Suprapubic skin (tissue), 4 donors: ENCODE measurements around the gene IRX1. TPM values are rescaled to one million over a fixed set of nuclear protein-coding genes. Genes with fewer than 3 reads are reported as not detected.

Experiments used
- DNase-seq, 2 donors: peaks; one replicate each; pipeline ENCODE4 v3.0.0-alpha.2; 2019; ENCODE audit warnings: low spot score in 2 of 2
- H3K27ac ChIP-seq: fragments of 200-600 bp; sonication (generic); one replicate; pipeline ENCODE4 v1.5.1; 2019
- H3K27me3 ChIP-seq: fragments of 200-600 bp; sonication (generic); one replicate; pipeline ENCODE4 v1.5.1; 2019
- H3K36me3 ChIP-seq: fragments of 200-600 bp; sonication (generic); one replicate; pipeline ENCODE4 v1.5.1; 2019
- H3K4me1 ChIP-seq: fragments of 200-600 bp; sonication (generic); one replicate; pipeline ENCODE4 v1.5.1; 2019
- H3K4me3 ChIP-seq: fragments of 200-600 bp; sonication (generic); one replicate; pipeline ENCODE4 v1.5.1; 2019; ENCODE audit warnings: mild to moderate bottlenecking
- H3K9me3 ChIP-seq: fragments of 200-600 bp; sonication (generic); one replicate; pipeline ENCODE4 v1.5.1; 2019
- CTCF ChIP-seq, 2 donors: fragments of 200-600 bp in 1 of 2; fragments of 450-650 bp in 1 of 2; sonication (generic) in 1 of 2; IDR thresholded peaks; one replicate each; pipeline ENCODE4 v1.5.1; 2016 to 2019; ENCODE audit warnings: antibody characterized with exemption in 2 of 2, mild to moderate bottlenecking in 1 of 2, moderate library complexity in 1 of 2
- EP300 ChIP-seq: sonication (generic); formaldehyde crosslinking; IDR thresholded peaks from one replicate; pipeline ENCODE4 v1.6.1; 2017; ENCODE audit warnings: antibody characterized with exemption
- POLR2A ChIP-seq, 2 donors: fragments of 450-650 bp; IDR thresholded peaks; one replicate each; pipeline ENCODE4 v1.6.1; 2017; ENCODE audit warnings: antibody characterized with exemption in 2 of 2, mild to moderate bottlenecking in 2 of 2, moderate library complexity in 2 of 2
- POLR2AphosphoS5 ChIP-seq, 3 donors: sonication (generic); formaldehyde crosslinking; IDR thresholded peaks; one replicate each; pipeline ENCODE4 v1.6.1; 2017; ENCODE audit warnings: antibody characterized with exemption in 3 of 3
- WGBS: methylation state at CpG from one replicate; pipeline ENCODE4 v1.1.5; 2018; 5-methylcytosine and 5-hydroxymethylcytosine counted together
- total RNA-seq, 4 donors: library from RNA; depleted of rRNA; stranded (reverse); fragments of >200 nt; gene quantifications; one replicate each; pipeline ENCODE4 v1.1.0, GENCODE V29; 2016

IRX1 gene
- total RNA-seq, 4 donors from 2014 or later: 4.2 to 7.9 (median 6.3) TPM

DNA sequence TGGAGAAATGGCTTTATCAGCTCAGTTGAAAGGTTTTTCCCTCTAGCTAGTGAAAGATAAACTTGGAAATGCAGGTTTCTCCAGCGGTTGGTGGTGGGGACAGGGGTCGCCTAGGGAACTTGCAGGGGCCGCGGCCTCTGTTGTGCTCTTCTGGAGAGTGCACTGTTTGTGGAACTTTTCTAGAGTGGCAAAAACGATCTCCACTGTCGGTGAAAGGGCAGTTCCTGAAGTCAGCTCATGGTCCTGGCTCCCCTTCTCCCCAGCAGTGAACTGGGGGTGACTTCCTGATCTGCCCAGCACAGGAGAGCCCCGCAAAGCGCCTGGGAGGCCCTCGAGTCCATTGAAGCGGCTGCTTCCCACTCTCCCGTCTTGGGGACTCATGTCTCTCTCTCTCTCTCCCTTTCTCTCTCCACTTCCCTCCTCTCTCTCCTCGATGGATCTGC is 3.2 kb downstream of the IRX1 start:
- no peak for DNase-seq
- 48% methylated on average over 12 of the region's 12 CpGs for WGBS
- no peak for TF ChIP-seq POLR2A (IDR thresholded peaks at IDR 0.05)
- no peak for TF ChIP-seq POLR2AphosphoS5 (IDR thresholded peaks at IDR 0.05)
- no peak for TF ChIP-seq EP300
- no peak for TF ChIP-seq CTCF (IDR thresholded peaks at IDR 0.05)
- Histone ChIP-seq H3K4me3 (peak overlapping the region; percentile 60), H3K27me3 (peaks cover 76% of the 10 kb centered on the region), H3K36me3 (peaks cover 2% of the 10 kb centered on the region), H3K9me3 (no peaks in the 10 kb centered on the region), H3K27ac (peak overlapping the region; percentile 88), H3K4me1 (peaks cover 50% of the 10 kb centered on the region)

DNA sequence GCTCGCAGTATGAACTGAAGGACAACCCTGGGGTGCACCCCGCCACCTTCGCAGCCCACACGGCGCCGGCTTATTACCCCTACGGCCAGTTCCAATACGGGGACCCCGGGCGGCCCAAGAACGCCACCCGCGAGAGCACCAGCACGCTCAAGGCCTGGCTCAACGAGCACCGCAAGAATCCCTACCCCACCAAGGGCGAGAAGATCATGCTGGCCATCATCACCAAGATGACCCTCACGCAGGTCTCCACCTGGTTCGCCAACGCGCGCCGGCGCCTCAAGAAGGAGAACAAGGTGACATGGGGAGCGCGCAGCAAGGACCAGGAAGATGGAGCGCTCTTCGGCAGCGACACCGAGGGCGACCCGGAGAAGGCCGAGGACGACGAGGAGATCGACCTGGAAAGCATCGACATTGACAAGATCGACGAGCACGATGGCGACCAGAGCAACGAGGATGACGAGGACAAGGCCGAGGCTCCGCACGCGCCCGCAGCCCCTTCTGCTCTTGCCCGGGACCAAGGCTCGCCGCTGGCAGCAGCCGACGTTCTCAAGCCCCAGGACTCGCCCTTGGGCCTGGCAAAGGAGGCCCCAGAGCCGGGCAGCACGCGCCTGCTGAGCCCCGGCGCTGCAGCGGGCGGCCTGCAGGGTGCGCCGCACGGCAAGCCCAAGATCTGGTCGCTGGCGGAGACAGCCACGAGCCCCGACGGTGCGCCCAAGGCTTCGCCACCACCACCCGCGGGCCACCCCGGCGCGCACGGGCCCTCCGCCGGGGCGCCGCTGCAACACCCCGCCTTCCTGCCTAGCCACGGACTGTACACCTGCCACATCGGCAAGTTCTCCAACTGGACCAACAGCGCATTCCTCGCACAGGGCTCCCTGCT is 3.8 kb downstream of the IRX1 start:
- WGBS: 61% methylated on average over 48 of the region's 86 CpGs
- peaks cover 43% of the 10 kb centered on the region for H3K4me1 ChIP-seq

DNA sequence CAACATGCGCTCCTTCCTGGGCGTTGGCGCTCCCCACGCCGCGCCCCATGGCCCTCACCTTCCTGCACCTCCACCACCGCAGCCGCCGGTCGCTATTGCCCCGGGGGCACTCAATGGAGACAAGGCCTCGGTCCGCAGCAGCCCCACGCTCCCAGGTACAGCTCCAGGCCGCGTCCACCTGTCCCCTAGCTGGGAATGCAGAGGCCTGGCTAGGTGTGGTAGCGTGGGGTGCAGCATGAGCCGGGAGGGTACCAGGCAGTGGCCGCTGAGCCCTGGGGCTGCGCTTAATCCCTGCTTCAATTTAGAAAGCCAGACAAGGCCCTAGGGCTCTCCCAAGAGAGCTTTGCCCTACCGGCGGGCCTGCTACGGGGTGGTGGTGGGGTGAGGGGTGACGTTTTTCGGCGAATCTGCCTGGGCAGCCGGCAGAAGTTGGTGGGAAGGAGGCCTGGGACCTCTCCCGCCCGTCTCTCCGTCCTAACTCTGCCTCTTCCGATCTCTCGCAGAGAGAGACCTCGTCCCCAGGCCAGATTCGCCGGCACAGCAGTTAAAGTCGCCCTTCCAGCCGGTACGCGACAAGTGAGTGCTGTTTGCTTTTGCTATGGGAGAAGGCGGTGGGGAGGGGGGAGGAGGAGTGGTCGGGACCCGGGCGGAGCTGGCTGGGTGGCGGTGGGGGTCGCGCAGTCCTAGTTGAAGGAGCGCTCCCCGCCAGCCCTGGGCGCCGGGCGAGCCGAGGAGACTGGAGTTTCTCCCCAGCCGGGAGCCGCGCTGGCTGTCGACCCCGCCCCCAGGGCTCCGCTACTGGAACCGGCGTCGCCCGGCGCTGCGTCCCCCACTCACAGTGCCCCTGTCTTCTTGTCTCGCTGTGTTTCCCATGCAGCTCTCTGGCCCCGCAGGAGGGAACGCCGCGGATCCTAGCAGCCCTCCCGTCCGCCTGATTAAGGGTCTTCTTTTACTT is 4.8 kb downstream of the IRX1 start:
- Histone ChIP-seq H3K27me3 (peaks cover 60% of the 10 kb centered on the region), H3K4me1 (peaks cover 34% of the 10 kb centered on the region), H3K36me3 (peaks cover 2% of the 10 kb centered on the region), H3K4me3 (peak overlapping the region; percentile 60), H3K27ac (peak overlapping the region; percentile 23), H3K9me3 (no peaks in the 10 kb centered on the region)
- TF ChIP-seq EP300 (no peak), POLR2A (IDR thresholded peaks at IDR 0.05) (no peak), POLR2AphosphoS5 (IDR thresholded peaks at IDR 0.05) (no peak)
- 61% methylated on average over 67 of the region's 71 CpGs for WGBS
- no peak for DNase-seq

More for the DNA sequence above, 3.8 kb downstream of the IRX1 start:
- TF ChIP-seq EP300 (no peak), CTCF (IDR thresholded peaks at IDR 0.05) (peak in 1 of 2 donors; percentile 35)
- Histone ChIP-seq H3K36me3 (peaks cover 2% of the 10 kb centered on the region), H3K4me3 (peak overlapping the region; percentile 60), H3K27me3 (peaks cover 69% of the 10 kb centered on the region), H3K9me3 (no peaks in the 10 kb centered on the region), H3K27ac (peak overlapping the region; percentile 88)
- DNase-seq: no peak

GRCh38 chr5:3601061-3601710 is 5.6 kb downstream of the IRX1 start:
- peaks cover 29% of the 10 kb centered on the region for H3K4me1 ChIP-seq
- peak overlapping the region; percentile 60 for H3K4me3 ChIP-seq
- H3K9me3 ChIP-seq: no peaks in the 10 kb centered on the region
- WGBS: 82% methylated on average over 23 of the region's 23 CpGs
- peaks cover 58% of the 10 kb centered on the region for H3K27me3 ChIP-seq
- H3K36me3 ChIP-seq: peaks cover 2% of the 10 kb centered on the region
- H3K27ac ChIP-seq: no peak overlapping the region
- TF ChIP-seq POLR2A (IDR thresholded peaks at IDR 0.05) (no peak), EP300 (no peak), POLR2AphosphoS5 (IDR thresholded peaks at IDR 0.05) (no peak), CTCF (IDR thresholded peaks at IDR 0.05) (no peak)
- no peak for DNase-seq
